T-helper 17 cell (primary cell): ENCODE results near the gene NUMB. TPM values are rescaled to one million over a fixed set of nuclear protein-coding genes. Genes with fewer than 3 reads are reported as not detected.
A peak's percentile ranks its signal among the peaks of the same experiment; 100 is the strongest.

Experiments
- ATAC-seq: fragments of 150-1000 bp; cut with Tn5 transposase; 2 replicates; pipeline ENCODE4 v1.10.0; 2021; ENCODE audit warnings: mild to moderate bottlenecking, moderate library complexity
- DNase-seq, 3 donors: peaks; one replicate each; pipeline versions ENCODE4 v3.0.0 to v3.0.0-alpha.2; 2020 to 2021
- H3K9me3 ChIP-seq: one replicate; pipeline ENCODE4 v1.7.0; 2013; ENCODE audit warnings: low read length, mild to moderate bottlenecking; ENCODE audit not compliant: control insufficient read depth, poor library complexity, severe bottlenecking
- H3K27ac Mint-ChIP-seq: one replicate; pipeline ENCODE4 v1.8.0; 2022; ENCODE audit warnings: mild to moderate bottlenecking, moderate library complexity, mixed read lengths
- H3K27me3 Mint-ChIP-seq: one replicate; pipeline ENCODE4 v1.8.0; 2022; ENCODE audit warnings: mixed read lengths
- H3K36me3 Mint-ChIP-seq: one replicate; pipeline ENCODE4 v1.8.0; 2022; ENCODE audit warnings: low read depth, mixed read lengths
- H3K4me1 Mint-ChIP-seq: one replicate; pipeline ENCODE4 v1.8.0; 2022; ENCODE audit warnings: mild to moderate bottlenecking, mixed read lengths
- H3K4me3 Mint-ChIP-seq: one replicate; pipeline ENCODE4 v1.8.0; 2022; ENCODE audit warnings: mild to moderate bottlenecking, moderate library complexity, mixed read lengths
- total RNA-seq, 4 donors: library from RNA in 2 of 4; stranded (reverse) in 2 of 4; gene quantifications; one replicate each; pipeline ENCODE4 v1.2.3 and lab custom pipeline; 2022 to 2026

The NUMB gene
- total RNA-seq, 2 donors from 2014 or later = 38.8 to 45.7 TPM

DNA sequence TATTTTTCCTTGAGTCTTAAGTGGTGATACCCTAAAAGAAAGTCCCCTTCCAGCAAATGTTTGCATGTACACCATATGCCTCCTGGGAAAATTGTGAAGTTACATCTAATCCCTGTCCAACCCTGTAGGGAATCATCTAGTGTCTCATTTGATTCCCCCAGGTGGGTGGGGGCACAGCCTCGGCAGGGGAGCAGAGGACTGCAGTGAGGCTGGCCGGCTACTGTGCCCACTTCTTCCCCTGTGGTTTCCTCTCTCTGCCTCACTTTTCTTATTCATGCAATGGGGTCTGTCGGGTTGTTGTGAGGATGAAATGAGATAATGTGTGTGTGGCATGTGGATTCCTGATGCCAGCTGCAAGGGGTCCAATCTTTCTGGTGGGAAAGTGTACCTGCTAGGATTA, 215.0 kb downstream of the NUMB start:
- peaks cover 72% of the 10 kb centered on the region for H3K27me3 Mint-ChIP-seq
- H3K4me3 Mint-ChIP-seq = no peak overlapping the region
- DNase-seq = no peak
- no peak overlapping the region for H3K27ac Mint-ChIP-seq
- H3K36me3 Mint-ChIP-seq = peaks cover 4% of the 10 kb centered on the region
- H3K9me3 ChIP-seq = no peaks in the 10 kb centered on the region
- no peak for ATAC-seq
- H3K4me1 Mint-ChIP-seq = peaks cover 27% of the 10 kb centered on the region

DNA sequence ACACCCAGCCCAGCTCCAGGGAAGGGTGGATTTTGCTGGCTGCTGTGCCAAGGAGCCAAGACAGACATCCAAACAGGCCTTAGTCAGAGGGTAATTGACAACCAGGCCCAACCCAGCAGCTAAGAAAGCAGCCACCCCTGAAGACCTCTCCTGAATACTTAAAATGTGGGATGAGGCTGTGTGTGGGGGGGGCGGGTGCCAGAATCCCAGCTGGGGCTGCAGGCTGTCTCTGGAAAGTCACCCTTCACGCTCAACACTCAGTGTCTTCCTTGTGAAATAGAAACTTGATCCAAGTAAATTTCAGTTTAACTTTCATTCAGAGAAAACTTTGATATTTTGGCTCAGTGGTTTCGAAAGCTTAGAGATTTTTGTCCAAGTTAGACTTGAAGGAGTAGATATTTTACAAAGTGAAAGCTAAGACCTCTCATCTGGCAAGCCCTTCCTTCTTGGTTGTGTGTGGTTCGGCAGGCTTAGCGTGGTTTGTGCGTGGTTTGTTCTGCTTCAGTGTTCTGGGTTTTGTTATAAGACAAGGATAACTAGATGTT, 215.9 kb downstream of the NUMB start:
- no peak for ATAC-seq
- no peak for DNase-seq
- Mint-ChIP-seq H3K4me3 (peak overlapping the region; percentile 52), H3K4me1 (peaks cover 26% of the 10 kb centered on the region), H3K27me3 (peaks cover 74% of the 10 kb centered on the region), H3K27ac (no peak overlapping the region), H3K36me3 (peaks cover 4% of the 10 kb centered on the region)
- no peaks in the 10 kb centered on the region for H3K9me3 ChIP-seq

DNA sequence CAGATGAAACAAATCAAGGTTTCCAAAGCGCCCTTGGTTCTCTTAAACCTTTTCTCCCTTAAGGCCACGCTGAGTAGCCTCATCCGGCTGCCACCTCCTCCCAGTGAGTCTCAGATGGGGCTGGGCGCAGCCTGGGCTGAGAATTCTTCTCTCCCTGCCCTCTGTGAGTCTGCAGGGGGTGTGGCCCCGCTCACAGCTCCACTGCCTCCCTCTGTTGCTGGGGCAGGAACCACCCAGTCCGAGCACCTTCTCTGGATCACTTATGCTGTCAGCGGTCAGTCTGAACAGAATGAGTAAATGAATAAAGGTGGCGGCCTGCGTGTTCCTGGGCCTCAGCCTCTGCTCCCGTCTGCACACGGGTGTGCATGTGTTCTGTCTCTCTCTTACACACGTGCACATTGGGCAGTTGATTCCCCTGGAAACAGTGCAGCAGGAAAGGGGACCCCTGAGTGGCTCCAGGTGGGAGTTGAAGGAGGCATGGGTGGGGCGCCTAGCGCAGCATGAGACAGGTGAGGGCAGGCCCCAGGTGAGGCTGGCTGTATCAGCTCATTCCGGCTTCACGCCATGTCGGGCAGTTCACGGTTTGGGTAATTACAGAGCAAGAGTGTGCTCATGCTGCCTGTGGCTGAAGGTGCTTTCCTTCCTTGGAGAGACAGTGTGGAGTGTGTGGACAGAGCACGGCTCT, 216.7 kb downstream of the NUMB start:
- peaks cover 77% of the 10 kb centered on the region for H3K27me3 Mint-ChIP-seq
- DNase-seq = no peak
- ATAC-seq = no peak
- H3K4me1 Mint-ChIP-seq = peaks cover 25% of the 10 kb centered on the region
- H3K9me3 ChIP-seq = no peaks in the 10 kb centered on the region
- H3K36me3 Mint-ChIP-seq = peaks cover 10% of the 10 kb centered on the region
- H3K4me3 Mint-ChIP-seq = no peak overlapping the region
- no peak overlapping the region for H3K27ac Mint-ChIP-seq

DNA sequence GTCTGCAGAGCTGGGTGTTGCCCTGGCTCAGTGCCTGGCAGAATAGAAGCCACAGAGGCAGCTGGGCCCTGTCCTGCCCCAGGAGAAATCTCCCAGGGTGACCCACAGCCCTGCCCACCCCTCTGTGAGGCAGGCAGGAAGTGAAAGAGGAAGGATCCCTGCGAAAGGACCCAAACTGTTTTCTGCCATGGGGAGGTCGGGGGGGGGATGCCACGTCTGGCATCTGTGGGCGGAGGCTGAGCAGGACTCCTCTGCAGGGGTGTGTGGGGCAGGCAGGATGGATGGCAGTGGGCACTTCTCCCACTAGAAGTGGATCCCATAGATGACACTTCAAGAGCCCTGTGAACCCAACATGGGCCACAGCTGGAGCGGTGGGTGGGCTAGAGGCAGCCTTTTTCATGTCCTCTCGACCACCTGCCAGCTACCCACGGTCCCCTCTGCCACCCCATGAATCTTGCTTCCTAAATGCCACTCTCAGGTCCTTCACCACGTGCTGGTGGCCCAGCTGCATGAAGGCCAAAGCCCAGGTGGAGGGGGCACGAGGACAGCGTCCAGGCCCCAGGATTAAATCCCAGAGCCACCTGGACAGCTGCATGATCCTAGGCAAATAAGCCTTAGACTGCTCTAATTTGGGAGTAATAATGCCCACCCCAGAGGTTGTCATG, 217.4 kb downstream of the NUMB start:
- Mint-ChIP-seq H3K27ac (no peak overlapping the region), H3K27me3 (peaks cover 80% of the 10 kb centered on the region), H3K4me3 (no peak overlapping the region), H3K4me1 (peaks cover 25% of the 10 kb centered on the region), H3K36me3 (peaks cover 13% of the 10 kb centered on the region)
- ATAC-seq = no peak
- no peak for DNase-seq
- H3K9me3 ChIP-seq = no peaks in the 10 kb centered on the region

DNA sequence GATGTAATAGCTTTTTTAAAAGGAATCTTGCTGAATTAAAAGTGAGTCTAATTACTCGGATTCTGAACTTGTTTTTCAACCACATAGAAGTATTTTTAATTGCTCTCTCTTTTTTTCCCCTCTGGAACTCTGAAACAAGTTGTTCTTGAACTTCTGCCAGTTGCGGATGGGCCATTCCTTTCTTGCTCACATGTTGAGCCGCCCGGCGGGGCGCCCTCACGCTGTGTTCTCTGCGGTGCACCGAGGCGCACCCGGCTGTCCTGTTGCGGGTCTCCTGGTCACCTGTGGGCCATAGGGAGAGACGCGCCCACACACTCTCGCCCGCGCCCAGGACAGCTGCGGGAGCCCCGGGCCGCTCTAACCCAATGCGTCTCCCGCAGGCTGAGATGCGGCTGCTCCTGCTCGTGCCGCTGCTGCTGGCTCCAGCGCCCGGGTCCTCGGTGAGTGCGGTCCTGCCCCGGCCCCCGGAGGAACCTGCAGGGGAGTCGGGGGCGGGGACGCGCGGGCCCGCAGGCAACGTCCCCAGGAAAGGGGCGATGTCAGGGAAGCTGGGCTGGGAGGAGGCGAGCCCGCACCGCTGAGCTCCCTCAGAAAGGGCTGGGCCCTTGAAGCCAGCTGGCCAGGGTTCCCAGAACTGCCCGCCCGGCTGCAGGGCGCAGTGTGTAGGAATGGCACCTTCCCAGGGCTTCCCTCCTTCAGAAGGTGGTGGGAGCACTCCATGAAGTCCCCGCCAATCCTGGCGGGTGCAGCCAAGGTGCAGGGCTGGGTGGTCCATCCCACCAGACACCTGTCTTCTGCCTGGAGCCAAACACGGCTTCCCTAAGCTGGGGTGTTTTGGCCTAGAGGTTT, 218.7 kb downstream of the NUMB start:
- no peaks in the 10 kb centered on the region for H3K9me3 ChIP-seq

DNA sequence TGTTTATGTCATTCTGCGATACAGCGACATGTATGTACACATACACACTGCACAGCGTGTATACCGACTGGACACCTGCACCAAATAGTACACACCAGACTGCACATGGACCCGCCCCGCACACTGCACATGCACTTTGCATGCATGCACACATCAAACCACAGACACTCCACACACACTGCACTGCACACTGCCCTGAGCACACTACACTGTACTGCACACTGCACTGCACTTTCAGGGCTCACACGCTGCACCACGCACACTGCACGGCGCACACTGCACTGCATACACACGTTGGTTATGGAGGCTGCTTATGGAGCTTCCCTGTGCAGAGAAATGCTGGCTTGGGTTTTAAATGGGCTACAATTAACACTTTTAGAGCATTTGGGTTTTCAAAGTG, 219.4 kb downstream of the NUMB start:
- Mint-ChIP-seq H3K27me3 (peaks cover 85% of the 10 kb centered on the region), H3K27ac (no peak overlapping the region), H3K36me3 (peaks cover 13% of the 10 kb centered on the region), H3K4me1 (peaks cover 25% of the 10 kb centered on the region), H3K4me3 (peak overlapping the region; percentile 49)
- H3K9me3 ChIP-seq = no peaks in the 10 kb centered on the region
- no peak for DNase-seq
- ATAC-seq = no peak

More for the DNA sequence above, 218.7 kb downstream of the NUMB start:
- peaks cover 25% of the 10 kb centered on the region for H3K4me1 Mint-ChIP-seq
- DNase-seq (no peak), ATAC-seq (no peak)
- peaks cover 88% of the 10 kb centered on the region for H3K27me3 Mint-ChIP-seq
- no peak overlapping the region for H3K4me3 Mint-ChIP-seq
- H3K36me3 Mint-ChIP-seq = peaks cover 13% of the 10 kb centered on the region
- no peak overlapping the region for H3K27ac Mint-ChIP-seq

DNA sequence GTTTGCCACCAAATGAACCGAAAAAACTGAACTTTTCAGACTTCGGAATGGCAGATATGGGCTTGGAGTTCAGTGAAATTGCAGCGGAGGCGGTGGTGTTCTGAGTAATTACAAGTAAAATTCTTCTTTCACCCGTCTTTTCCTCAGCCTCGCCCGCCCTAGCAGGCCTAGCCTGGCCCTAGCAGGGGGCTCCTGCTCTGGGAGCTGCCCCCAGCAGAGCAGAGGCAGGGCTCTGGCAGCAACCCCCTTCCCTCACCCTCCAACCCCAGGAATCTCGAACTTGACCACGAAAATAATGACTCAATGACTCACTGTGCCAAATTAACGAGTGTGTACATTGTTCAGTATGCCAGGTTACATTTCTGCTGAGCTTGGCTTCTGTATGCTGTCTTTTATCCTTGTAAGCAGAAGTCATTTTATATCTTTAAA, 219.9 kb downstream of the NUMB start:
- peak overlapping the region; percentile 72 for H3K4me3 Mint-ChIP-seq
- no peak for ATAC-seq
- H3K27ac Mint-ChIP-seq = no peak overlapping the region
- H3K9me3 ChIP-seq = no peaks in the 10 kb centered on the region
- DNase-seq = no peak
- peaks cover 85% of the 10 kb centered on the region for H3K27me3 Mint-ChIP-seq
- peaks cover 24% of the 10 kb centered on the region for H3K4me1 Mint-ChIP-seq
- peaks cover 13% of the 10 kb centered on the region for H3K36me3 Mint-ChIP-seq

DNA sequence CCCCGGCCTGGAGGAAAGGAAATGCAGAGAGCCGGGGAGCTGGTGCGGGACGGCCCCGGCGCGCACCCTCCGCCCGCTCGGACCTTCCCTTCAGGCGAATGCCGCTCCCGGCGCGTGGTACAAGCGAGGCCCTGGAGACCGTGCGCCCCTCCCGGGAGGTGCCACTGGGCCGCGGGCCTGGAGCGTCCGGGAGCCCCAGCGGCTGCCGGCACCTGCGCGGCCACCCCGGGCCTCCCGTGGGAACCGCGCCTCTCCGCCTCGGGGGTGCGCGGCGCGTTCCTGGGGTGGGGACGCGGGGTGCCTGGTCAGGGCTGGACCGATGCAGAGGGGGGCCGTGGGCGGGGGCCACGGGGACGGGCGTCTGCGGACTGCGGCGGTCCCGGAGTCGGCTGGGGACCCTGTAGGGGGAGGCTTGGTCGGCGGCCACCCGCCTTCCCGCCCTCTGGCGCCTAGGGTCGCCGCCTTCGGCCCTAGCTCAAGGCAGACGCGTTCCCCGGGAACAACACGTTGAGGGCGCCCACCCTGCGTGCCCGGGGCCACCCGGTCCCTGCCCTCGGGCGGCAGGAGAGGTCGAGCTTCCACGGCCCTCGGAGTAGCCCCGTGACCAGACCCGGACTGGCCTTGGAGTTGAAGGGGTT, 220.4 kb downstream of the NUMB start:
- Mint-ChIP-seq H3K27ac (no peak overlapping the region), H3K4me3 (peak overlapping the region; percentile 72), H3K27me3 (peaks cover 84% of the 10 kb centered on the region), H3K4me1 (peaks cover 20% of the 10 kb centered on the region), H3K36me3 (peaks cover 13% of the 10 kb centered on the region)
- peak; percentile 24 for ATAC-seq
- H3K9me3 ChIP-seq = no peaks in the 10 kb centered on the region
- DNase-seq = no peak

DNA sequence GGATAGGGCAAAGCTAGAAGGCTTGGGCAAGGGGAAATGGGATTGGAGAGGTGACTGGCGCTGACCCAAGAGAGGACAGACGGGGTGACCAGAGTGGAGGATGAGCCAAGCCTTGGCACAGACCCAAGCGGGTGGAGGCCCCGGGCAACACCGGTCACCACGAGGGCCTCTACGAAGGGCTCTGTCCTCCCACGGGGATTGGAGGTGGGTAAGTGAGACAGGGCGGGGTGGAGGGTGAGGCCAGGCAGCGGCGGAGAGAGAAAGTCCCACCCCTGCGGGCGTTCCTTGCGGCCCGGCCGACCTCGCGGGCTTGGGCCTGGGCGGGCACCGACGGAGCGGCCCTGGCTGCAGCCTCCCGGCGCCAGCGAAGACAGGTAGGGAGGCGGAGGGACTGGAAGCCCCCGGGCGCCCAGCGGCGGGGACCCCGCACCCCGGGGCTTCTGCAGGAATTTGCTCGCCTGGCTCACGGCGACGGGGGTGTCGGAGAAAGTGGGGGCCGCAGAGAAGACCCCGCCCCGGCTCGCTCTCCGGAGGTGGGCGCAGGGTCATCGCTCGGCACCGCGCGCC, 221.0 kb downstream of the NUMB start, which contains the start of gene PAPLN:
Gene PAPLN (plus strand): TSS at position 288 of the 567 bp plus-strand sequence. CDS start 2,273 bp downstream, outside the sequence.
- no peaks in the 10 kb centered on the region for H3K9me3 ChIP-seq
- H3K4me3 Mint-ChIP-seq = peak within 1 kb of the TSS; percentile 93
- H3K4me1 Mint-ChIP-seq = peaks cover 16% of the 10 kb centered on the region
- ATAC-seq = peak; percentile 43
- H3K36me3 Mint-ChIP-seq = peaks cover 11% of the 10 kb centered on the region
- no peak for DNase-seq
- peaks cover 82% of the 10 kb centered on the region for H3K27me3 Mint-ChIP-seq
- no peak within 1 kb of the TSS for H3K27ac Mint-ChIP-seq

DNA sequence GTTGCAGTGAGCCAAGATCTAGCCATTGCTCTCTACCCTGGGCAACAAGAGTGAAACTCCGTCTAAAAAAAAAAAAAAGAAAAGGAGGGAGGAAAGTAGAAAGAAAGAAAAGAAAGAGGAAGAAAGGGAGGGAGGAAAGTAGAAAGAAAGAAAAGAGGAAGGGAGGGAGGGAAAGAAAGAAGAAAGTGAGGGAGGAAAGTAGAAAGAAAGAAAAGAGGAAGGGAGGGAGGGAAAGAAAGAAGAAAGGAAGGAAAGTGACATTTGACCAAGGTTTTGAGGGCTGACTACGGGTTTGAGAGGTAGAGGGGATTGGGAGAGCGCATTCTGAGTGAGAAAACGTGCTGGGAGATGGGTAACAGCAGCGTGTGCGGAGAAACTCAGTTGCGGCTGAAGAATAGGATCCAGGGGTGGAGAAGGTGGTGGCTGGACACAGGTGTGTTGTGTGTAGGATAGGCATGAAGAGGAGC, 221.6 kb downstream of the NUMB start:
- peaks cover 16% of the 10 kb centered on the region for H3K4me1 Mint-ChIP-seq
- H3K27ac Mint-ChIP-seq = no peak overlapping the region
- H3K9me3 ChIP-seq = no peaks in the 10 kb centered on the region
- peaks cover 11% of the 10 kb centered on the region for H3K36me3 Mint-ChIP-seq
- peak overlapping the region; percentile 93 for H3K4me3 Mint-ChIP-seq
- DNase-seq (no peak), ATAC-seq (no peak)
- peaks cover 78% of the 10 kb centered on the region for H3K27me3 Mint-ChIP-seq

DNA sequence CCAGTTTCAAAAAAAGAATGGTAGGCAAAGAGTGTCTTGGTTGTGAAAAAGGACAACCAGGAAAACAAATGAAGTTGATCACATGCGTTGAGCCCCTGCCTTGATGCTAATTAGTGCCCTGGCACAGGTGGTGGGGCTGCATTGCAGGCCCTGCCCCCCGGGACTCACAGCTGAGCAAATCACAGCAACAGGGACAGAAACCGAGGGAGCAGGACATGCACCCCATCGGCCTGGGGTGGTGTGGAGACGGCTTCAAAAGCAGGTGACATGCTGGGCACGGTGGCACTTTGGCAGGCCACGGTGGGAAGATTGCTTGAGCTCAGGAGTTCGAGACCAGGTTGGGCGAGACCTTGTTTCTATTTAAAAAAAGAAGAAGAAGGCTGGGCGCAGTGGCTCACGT, 222.2 kb downstream of the NUMB start:
- no peak overlapping the region for H3K27ac Mint-ChIP-seq
- H3K27me3 Mint-ChIP-seq = peaks cover 76% of the 10 kb centered on the region
- no peak for ATAC-seq
- H3K9me3 ChIP-seq = no peaks in the 10 kb centered on the region
- H3K4me3 Mint-ChIP-seq = peak overlapping the region; percentile 93
- H3K4me1 Mint-ChIP-seq = peaks cover 16% of the 10 kb centered on the region
- DNase-seq = no peak
- peaks cover 8% of the 10 kb centered on the region for H3K36me3 Mint-ChIP-seq

DNA sequence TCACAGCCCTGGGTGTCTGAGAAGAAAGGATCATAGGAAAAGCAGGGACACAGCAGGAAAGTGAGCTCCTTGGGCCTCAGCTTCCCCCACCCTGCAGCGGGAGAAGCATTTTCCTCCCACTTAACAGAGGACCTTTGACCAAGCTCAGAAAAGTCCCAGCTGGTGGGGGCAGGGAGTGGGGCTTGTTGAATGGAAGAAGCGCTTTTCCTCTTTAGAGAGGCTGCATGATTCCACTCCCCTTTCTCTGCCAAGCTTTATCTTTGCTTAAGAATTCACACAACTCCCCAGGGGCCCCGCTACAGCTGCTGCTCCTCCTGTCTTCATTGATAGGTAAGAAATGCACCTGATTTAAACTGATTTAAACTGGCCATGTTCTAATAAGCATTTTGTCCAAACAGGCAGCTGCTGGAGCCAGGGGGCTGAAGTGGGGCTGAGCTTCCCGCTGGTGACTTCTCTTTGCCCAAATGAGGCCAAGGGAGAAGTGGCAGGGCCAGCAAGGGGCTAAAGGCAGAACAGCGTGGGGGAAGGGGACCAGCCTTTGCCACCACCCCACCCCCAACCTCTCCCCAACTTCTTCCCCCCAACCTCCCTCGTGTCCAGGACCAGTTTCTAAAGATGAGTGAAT, 222.7 kb downstream of the NUMB start:
- ATAC-seq = no peak
- Mint-ChIP-seq H3K36me3 (peaks cover 8% of the 10 kb centered on the region), H3K27ac (no peak overlapping the region), H3K27me3 (peaks cover 73% of the 10 kb centered on the region), H3K4me3 (peak overlapping the region; percentile 93), H3K4me1 (peaks cover 16% of the 10 kb centered on the region)
- DNase-seq = no peak
- H3K9me3 ChIP-seq = no peaks in the 10 kb centered on the region
